Neural cell (in vitro differentiated cells): Measurements from ENCODE around the gene ESR1. TPM values are rescaled to one million over a fixed set of nuclear protein-coding genes. Genes with fewer than 3 reads are reported as not detected.

ENCODE experiments used
- H2AFZ ChIP-seq: fragments of 200-600, 300-800 bp; sonication (generic), shearing (Covaris generic); 2 replicates; pipeline ENCODE4 v1.6.0; 2014; ENCODE audit warnings: low read depth, mild to moderate bottlenecking, antibody characterized with exemption, low read length, moderate library complexity
- H3F3A ChIP-seq: fragments of 200-600 bp; shearing (Covaris generic); 2 replicates; pipeline ENCODE4 v1.6.1; 2016; ENCODE audit warnings: mild to moderate bottlenecking, moderate library complexity, mixed read lengths, antibody characterized with exemption, low read length; ENCODE audit not compliant: insufficient read depth, poor library complexity, severe bottlenecking
- H3K27ac ChIP-seq: fragments of 200-600, 300-800 bp; sonication (generic), shearing (Covaris generic); 2 replicates; pipeline ENCODE4 v1.5.1; 2014; ENCODE audit warnings: mild to moderate bottlenecking, low read length, moderate library complexity
- H3K27me3 ChIP-seq: fragments of 300-800, 200-600 bp; sonication (generic), shearing (Covaris generic); 2 replicates; pipeline ENCODE4 v1.6.0; 2014; ENCODE audit warnings: mild to moderate bottlenecking, low read depth, low read length, moderate library complexity; ENCODE audit not compliant: insufficient read depth
- H3K36me3 ChIP-seq: fragments of 300-800, 200-600 bp; sonication (generic), shearing (Covaris generic); 2 replicates; pipeline ENCODE4 v1.5.1; 2014; ENCODE audit warnings: mild to moderate bottlenecking, antibody characterized with exemption, low read length, moderate library complexity; ENCODE audit not compliant: insufficient read depth
- H3K4me2 ChIP-seq: fragments of 300-800, 200-600 bp; sonication (generic), shearing (Covaris generic); 2 replicates; pipeline ENCODE4 v1.6.0; 2014; ENCODE audit warnings: mild to moderate bottlenecking, low read length
- H3K4me3 ChIP-seq: fragments of 300-800, 200-600 bp; sonication (generic), shearing (Covaris generic); 2 replicates; pipeline ENCODE4 v1.5.1; 2014; ENCODE audit warnings: mild to moderate bottlenecking, low read length, moderate library complexity
- H3K79me2 ChIP-seq: fragments of 200-600 bp; shearing (Covaris generic); replicated peaks from 2 replicates; pipeline ENCODE4 v1.6.0; 2014; ENCODE audit warnings: mild to moderate bottlenecking, low read length, moderate library complexity; ENCODE audit not compliant: insufficient read depth
- H3K9ac ChIP-seq: fragments of 300-800, 200-600 bp; sonication (generic), shearing (Covaris generic); 2 replicates; pipeline ENCODE4 v1.6.1; 2016; ENCODE audit warnings: mild to moderate bottlenecking, low read length, mixed read lengths
- H3K9me2 ChIP-seq: fragments of 200-600 bp; shearing (Covaris generic); 2 replicates; pipeline ENCODE4 v1.6.1; 2016; ENCODE audit warnings: mild to moderate bottlenecking, low read length, mixed read lengths; ENCODE audit not compliant: insufficient read depth
- H3K9me3 ChIP-seq: fragments of 200-600, 300-800 bp; sonication (generic), shearing (Covaris generic); 2 replicates; pipeline ENCODE4 v1.6.1; 2016; ENCODE audit warnings: mild to moderate bottlenecking, mixed run types, low read length, moderate library complexity, mixed read lengths
- H4K20me1 ChIP-seq: fragments of 200-600 bp; shearing (Covaris generic); 2 replicates; pipeline ENCODE4 v1.6.1; 2016; ENCODE audit warnings: mild to moderate bottlenecking, mixed run types; ENCODE audit not compliant: insufficient read depth
- CTCF ChIP-seq: fragments of 450-650 bp; IDR thresholded peaks from 2 replicates; pipeline ENCODE4 v1.5.1; 2014; ENCODE audit warnings: antibody characterized with exemption, mild to moderate bottlenecking, moderate library complexity; ENCODE audit not compliant: poor library complexity, severe bottlenecking
- EP300 ChIP-seq: fragments of 450-650 bp; conservative IDR thresholded peaks from 2 replicates; pipeline ENCODE4 v1.6.1; 2014; ENCODE audit warnings: antibody characterized with exemption, mild to moderate bottlenecking, moderate library complexity; ENCODE audit not compliant: poor library complexity, severe bottlenecking
- EZH2 ChIP-seq: fragments of 200-600, 300-800 bp; shearing (Covaris generic), sonication (generic); IDR thresholded peaks from 2 replicates; pipeline ENCODE4 v1.6.1; 2014; ENCODE audit warnings: antibody characterized with exemption, low read length, borderline replicate concordance, mild to moderate bottlenecking; ENCODE audit not compliant: insufficient read depth, poor library complexity, severe bottlenecking
- MXI1 ChIP-seq: fragments of 450-650 bp; conservative IDR thresholded peaks from 2 replicates; pipeline ENCODE4 v1.6.1; 2014; ENCODE audit warnings: antibody characterized with exemption, mild to moderate bottlenecking; ENCODE audit not compliant: poor library complexity, severe bottlenecking
- POLR2AphosphoS5 ChIP-seq: IDR thresholded peaks from 2 replicates; pipeline ENCODE4 v1.6.1; 2012
- RAD21 ChIP-seq: fragments of 450-650 bp; conservative IDR thresholded peaks from 2 replicates; pipeline ENCODE4 v1.6.1; 2014; ENCODE audit warnings: antibody characterized with exemption, mild to moderate bottlenecking, moderate library complexity
- REST ChIP-seq: IDR thresholded peaks from 2 replicates; pipeline ENCODE4 v1.6.1; 2012; ENCODE audit warnings: borderline replicate concordance
- SMC3 ChIP-seq: fragments of 450-650 bp; conservative IDR thresholded peaks from 2 replicates; pipeline ENCODE4 v1.6.1; 2014; ENCODE audit warnings: antibody characterized with exemption, mild to moderate bottlenecking, moderate library complexity; ENCODE audit not compliant: poor library complexity
- TAF1 ChIP-seq: IDR thresholded peaks from 2 replicates; pipeline ENCODE4 v1.6.1; 2012; ENCODE audit warnings: low read depth
- polyA plus RNA-seq: library from polyadenylated mRNA; depleted of rRNA; stranded (reverse); fragments of >200 nt; gene quantifications from 2 replicates; pipeline ENCODE4 v1.2.3, GENCODE V29; 2014

Gene ESR1
- polyA plus RNA-seq, 1 donor from 2014 or later, result 0.14 TPM

- no peaks in the 10 kb centered on the region for H3F3A ChIP-seq
- no peaks in the 10 kb centered on the region for H4K20me1 ChIP-seq
- no peak overlapping the region for H2AFZ ChIP-seq
- no peaks in the 10 kb centered on the region for H3K27me3 ChIP-seq
- H3K9me3 ChIP-seq, result no peaks in the 10 kb centered on the region
- no peaks in the 10 kb centered on the region for H3K79me2 ChIP-seq
- H3K9me2 ChIP-seq, result no peaks in the 10 kb centered on the region
- H3K9ac ChIP-seq, result no peak overlapping the region
- no peak overlapping the region for H3K4me2 ChIP-seq
- H3K4me3 ChIP-seq, result no peak overlapping the region
- TF ChIP-seq TAF1 (no peak), CTCF (no peak), REST (no peak), POLR2AphosphoS5 (no peak), SMC3 (no peak), EP300 (no peak), RAD21 (no peak), EZH2 (no peak), MXI1 (no peak)
- H3K27ac ChIP-seq, result no peak overlapping the region
- H3K36me3 ChIP-seq, result no peaks in the 10 kb centered on the region
Observed at GRCh38 chr6:152034631-152035030, 227.1 kb downstream of the ESR1 start.

GRCh38 chr6:152046118-152046517 lies 238.6 kb downstream of the ESR1 start:
- H3K36me3 ChIP-seq, result no peaks in the 10 kb centered on the region
- no peak overlapping the region for H3K4me3 ChIP-seq
- no peak overlapping the region for H2AFZ ChIP-seq
- no peaks in the 10 kb centered on the region for H3K27me3 ChIP-seq
- TF ChIP-seq CTCF, result no peak
- TF ChIP-seq RAD21, result no peak
- no peak for TF ChIP-seq POLR2AphosphoS5
- TF ChIP-seq EZH2, result no peak
- TF ChIP-seq TAF1, result no peak
- no peak for TF ChIP-seq MXI1
- no peak for TF ChIP-seq SMC3
- TF ChIP-seq EP300, result no peak
- TF ChIP-seq REST, result no peak
- H3K4me2 ChIP-seq, result no peak overlapping the region
- no peak overlapping the region for H3K9ac ChIP-seq
- no peaks in the 10 kb centered on the region for H3K9me3 ChIP-seq
- no peak overlapping the region for H3K27ac ChIP-seq
- H4K20me1 ChIP-seq, result no peaks in the 10 kb centered on the region
- no peaks in the 10 kb centered on the region for H3K9me2 ChIP-seq
- H3K79me2 ChIP-seq, result no peaks in the 10 kb centered on the region
- H3F3A ChIP-seq, result no peaks in the 10 kb centered on the region
